HG02884 (cell line): ENCODE data around the gene BBX.
"Not testable (repeated sequence)": the region's sequence is repeated elsewhere in the genome, so short reads cannot be mapped to it uniquely, and the experiment has no call there.

Experiments used
- ATAC-seq: cut with Tn5 transposase; IDR thresholded peaks from one replicate; pipeline ENCODE4 v1.9.1; 2021; ENCODE audit warnings: mild to moderate bottlenecking, moderate library complexity; ENCODE audit not compliant: unreplicated experiment

BBX gene

DNA sequence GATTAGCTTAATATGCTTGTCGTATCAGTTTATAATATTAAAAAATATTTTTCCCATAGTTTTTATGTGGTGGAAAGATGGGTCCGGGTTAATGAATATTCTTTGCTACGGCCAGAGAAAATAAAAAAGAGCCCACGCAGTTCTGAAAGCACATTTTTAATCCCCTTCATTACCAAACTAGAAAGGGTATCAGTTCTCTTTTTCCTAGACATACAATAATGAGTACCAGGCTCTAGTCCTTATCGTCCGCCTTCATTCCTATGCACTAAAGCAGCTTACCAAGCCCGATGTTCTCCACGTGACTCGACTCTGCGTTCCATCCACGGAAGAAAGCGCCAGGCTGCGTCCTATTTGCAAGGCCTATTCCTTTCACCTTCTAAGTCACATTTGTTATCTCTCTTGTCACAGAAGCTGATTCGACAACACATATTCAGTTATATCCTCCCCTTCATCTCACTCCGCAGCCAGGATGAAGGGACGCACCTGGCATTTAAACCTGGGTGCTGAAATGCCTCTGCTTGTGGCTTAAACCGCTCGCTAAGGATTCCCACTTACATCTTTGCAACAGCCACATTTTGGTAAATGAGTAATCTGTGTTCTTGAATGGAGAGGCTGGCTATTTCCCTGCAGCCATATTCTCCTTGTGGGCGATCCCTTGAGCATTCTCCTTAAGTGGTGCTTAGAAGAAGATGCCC, 311.1 kb downstream of the BBX start:
- no peak for ATAC-seq

DNA sequence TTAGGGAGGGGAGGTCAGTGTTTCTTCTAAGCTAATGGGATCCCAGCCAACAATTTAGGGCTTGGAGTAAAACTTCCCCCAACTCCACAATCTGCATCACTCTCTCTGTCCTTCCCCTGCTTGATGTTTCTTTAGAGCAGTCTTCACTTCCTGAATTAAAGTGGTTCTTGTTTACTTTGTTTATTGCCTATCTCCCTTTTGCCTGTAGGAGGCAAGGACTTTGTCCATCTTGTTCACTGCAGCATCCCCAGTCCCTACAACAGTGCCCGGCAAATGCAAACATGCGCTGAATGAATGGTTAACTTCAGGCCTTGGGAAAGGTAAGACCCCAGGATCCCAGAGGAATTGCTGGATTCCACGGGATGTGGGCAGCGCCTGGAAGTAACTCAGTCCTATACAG, 312.2 kb downstream of the BBX start:
- ATAC-seq: not testable (repeated sequence)

DNA sequence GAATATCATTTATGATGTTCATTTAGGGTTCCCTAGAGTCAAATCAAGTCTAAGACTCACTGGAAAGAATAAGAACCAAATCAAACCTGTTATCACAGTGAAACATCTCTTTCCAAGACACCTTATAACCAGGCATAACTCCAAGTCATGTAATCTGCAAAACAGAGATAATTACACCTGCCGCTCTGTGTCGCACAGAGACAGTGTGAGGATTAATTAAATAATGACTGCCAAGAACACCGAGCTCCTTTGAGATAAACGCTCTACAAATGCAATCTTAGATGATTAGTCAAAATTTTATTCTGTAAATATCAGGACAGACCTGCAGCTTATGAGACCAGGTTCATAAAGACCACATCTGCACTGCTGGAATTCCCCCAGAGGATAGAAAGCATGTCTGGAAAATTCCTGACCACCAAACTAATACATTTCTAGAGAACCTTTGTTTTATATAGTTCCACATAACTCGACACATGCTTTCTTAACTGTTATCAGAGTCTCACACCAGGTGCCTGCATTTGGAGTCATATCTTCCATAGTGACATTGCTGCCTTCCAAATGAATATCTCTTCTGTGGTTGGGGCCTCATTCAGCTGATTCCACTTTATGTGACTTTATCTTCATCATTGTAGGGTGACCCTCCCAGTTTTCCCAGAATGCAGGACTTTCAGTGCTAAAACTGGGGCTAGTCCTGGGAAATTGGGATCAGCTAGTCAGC, 315.3 kb downstream of the BBX start:
- ATAC-seq: no peak

DNA sequence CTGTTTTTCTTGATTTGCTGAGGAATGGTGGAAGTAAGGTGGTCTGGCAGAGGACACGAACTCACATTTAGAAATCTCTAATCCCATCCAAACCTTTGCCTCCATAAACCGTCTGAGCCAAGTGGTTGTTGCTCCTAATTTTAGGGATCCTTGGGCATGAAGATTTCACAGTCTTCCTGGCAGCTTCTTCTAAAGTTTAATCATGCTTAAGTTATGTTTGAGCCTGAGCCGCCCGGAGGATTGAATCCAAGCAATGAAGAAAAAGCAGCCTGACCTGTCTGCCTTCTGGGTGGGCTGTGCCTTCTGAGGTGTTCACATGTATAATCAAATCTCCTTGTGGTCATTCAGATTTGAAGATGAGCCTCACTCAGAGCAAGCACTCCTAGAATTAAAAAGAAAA, 319.1 kb downstream of the BBX start:
- no peak for ATAC-seq

- no peak for ATAC-seq
Measured at GRCh38 chr3:107842940-107843339, 320.2 kb downstream of the BBX start.

DNA sequence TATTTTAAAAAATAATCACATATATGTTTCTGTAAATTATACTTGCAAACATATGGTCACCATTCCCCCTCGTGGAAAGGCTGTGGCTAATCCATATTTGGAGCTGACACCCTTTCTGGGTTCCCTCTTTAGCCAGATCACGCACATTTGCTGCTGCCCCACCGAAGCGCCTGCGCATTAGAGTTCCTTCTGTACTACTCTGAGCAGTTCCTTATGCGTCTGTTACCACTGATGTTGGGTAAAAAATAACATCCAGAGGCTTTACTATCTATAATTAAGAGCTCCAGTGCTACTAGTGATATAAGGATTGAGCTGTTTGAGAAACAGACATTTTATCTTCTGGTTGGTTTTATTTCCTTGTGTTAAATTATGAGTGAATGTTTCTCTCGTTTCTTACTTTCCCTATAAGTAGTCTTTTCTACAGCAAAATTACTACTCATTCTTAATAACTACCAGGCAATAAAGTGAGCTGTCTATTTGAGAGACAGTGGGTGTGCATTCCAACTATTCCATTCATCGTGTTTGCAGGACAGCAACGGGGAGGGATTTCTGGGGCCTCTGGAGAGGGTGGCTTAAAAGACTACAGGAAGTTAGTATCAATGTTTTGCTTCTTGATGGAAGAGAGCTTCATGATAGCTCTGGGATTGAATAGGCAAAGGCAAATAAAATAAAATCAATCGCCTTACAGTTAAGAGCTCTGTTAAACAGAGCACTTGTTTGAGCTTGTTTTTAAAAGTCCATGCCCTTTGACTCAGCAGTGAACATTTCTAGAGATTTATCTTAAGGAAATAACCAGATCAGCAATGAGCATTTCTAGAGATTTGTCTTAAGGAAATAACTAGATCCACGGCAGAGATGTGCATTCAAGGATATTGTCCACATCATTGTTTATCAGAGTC, 322.9 kb downstream of the BBX start:
- no peak for ATAC-seq

DNA sequence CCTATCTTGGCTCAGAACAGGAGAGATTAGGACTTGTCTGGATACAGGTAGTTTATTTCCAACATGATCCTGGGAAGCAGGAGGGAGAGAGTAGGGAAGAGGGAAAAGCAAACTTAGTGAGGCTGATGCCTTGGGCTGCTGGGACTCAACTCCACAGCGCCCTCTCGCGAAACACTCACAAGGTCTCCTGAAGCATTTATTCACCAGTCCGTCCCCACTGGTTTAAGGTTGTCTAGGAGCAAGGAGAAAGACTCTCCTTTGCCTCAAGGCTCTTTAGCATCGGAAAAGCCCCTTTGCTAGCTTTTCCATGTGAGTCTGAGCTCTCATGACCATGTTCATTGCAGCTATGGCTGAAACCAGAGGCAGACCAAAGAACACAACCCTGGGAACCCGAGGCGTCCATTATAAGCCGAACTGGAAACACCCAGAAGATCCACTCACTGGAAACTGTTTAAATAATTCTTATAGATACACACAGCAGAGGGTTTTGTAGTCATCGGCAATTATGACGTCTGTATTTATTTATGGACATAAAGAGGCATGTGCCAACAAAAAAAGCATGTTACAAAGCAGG, 323.6 kb downstream of the BBX start:
- no peak for ATAC-seq

GRCh38 chr3:107847791-107848190, 325.0 kb downstream of the BBX start:
- ATAC-seq: no peak

DNA sequence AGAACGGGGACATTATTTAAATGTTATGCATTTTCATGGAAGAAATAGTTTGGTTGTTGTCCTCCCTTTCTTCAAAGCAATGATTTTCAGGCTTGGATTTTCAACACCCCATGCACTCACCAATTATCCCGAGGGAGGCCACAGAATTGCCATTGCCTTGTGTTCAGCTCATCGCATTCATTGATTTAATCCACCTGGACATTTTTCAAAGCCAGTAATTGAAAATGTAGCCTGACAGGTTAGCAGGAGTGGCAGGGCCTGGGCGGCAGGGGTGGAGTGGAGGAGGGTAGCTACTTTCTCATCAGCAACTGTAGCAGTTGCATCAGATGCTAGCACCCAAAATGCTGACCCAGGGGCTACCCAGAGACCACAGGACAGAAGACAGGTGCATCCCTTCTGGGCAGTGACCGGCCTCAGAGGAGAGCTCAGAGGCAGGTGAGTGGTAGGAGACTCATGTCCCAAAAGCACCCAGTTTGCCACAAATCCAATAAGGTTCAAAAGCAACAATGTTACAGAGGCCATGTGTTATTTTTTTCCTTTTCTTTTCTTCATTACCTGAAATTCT, 325.7 kb downstream of the BBX start:
- ATAC-seq: no peak

- peak; percentile 88 for ATAC-seq
Measured at GRCh38 chr3:107850681-107851080, 327.9 kb downstream of the BBX start.

- no peak for ATAC-seq
Measured at GRCh38 chr3:107853821-107854220, 331.1 kb downstream of the BBX start.

GRCh38 chr3:107854733-107855132, 332.0 kb downstream of the BBX start:
- ATAC-seq: no peak

DNA sequence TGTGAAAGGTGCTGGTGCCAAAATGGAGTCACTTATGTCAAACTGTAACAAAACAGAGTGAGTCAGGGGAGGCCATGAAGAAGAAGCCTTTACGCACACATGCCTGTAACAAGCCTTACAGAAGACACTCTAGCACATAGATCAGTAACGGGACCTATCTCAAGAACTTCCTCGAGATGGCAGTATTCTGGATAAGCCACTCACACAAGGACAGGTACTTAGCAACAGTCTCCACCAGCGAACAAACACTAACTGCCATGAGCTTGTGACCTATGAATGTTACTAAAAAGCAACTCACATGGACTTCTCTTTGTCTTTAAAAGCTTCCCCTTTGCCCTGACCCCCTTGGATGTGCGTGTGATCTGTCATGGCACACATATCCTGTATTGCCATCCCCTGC, 332.9 kb downstream of the BBX start:
- ATAC-seq: no peak

GRCh38 chr3:107857854-107858253, 335.1 kb downstream of the BBX start:
- no peak for ATAC-seq

DNA sequence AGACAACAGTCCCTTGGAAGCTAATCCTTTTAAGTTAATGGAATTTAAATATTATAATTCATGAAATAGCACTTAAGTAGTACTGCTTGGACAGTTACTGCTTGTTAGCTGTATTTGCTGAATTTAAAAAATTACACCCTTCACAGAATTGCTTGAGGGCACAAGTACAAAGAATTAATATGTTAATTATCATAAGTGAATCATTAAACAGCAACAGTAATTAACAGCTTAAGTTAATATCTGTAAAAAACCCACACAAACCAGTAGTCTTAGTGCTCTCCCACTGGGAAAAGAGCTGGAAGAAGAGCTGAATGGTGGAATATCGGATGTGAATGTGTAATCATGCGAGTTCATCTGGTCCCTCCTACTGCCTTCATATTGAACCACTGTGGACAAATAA, 336.1 kb downstream of the BBX start:
- ATAC-seq: no peak
